Cortex of kidney (tissue), 1 donor: ENCODE measurements around the gene TBL1Y.
"Not testable (repeated sequence)": the region's sequence is repeated elsewhere in the genome, so short reads cannot be mapped to it uniquely, and the experiment has no call there.

Source experiments
- DNase-seq: peaks from one replicate; lab custom pipeline; 2025; lab: John Stamatoyannopoulos, UW

Gene TBL1Y

GRCh38 chrY:6910372-6911252 is at the start of gene TBL1Y:
Gene TBL1Y (plus strand): TSS chrY:6910697. CDS start chrY:7025085, 114,388 bp downstream.
- no peak for DNase-seq

- no peak for DNase-seq
Measured at GRCh38 chrY:6894496-6894895, 16.0 kb upstream of the TBL1Y start.

GRCh38 chrY:6895236-6895635 is 15.3 kb upstream of the TBL1Y start:
- DNase-seq = no peak

GRCh38 chrY:6902116-6902515 is 8.4 kb upstream of the TBL1Y start:
- DNase-seq = not testable (repeated sequence)

GRCh38 chrY:6907591-6907990 is 2.9 kb upstream of the TBL1Y start:
- no peak for DNase-seq

GRCh38 chrY:6908021-6908420 is 2.5 kb upstream of the TBL1Y start:
- not testable (repeated sequence) for DNase-seq

- DNase-seq = no peak
Measured at GRCh38 chrY:6909118-6909521, 1.4 kb upstream of the TBL1Y start.

- no peak for DNase-seq
Measured at GRCh38 chrY:6909856-6910255, 641 bp upstream of the TBL1Y start.

GRCh38 chrY:6911253-6911881 is 870 bp downstream of the TBL1Y start, which contains the start of gene AMELY:
Gene AMELY (minus strand): TSS chrY:6911752. CDS start chrY:6872608, 39,144 bp downstream.
- peak; percentile 2 for DNase-seq

GRCh38 chrY:6913362-6913761 is 2.9 kb downstream of the TBL1Y start:
- DNase-seq = no peak

- DNase-seq = no peak
Measured at GRCh38 chrY:6921061-6921460, 10.6 kb downstream of the TBL1Y start.

GRCh38 chrY:6928265-6928664 is 17.8 kb downstream of the TBL1Y start:
- no peak for DNase-seq

- DNase-seq = no peak
Measured at GRCh38 chrY:6929237-6929636, 18.7 kb downstream of the TBL1Y start.

- no peak for DNase-seq
Measured at GRCh38 chrY:6931779-6932396, 21.4 kb downstream of the TBL1Y start.

- no peak for DNase-seq
Measured at GRCh38 chrY:6935497-6935896, 25.0 kb downstream of the TBL1Y start.

- no peak for DNase-seq
Measured at GRCh38 chrY:6947695-6948094, 37.2 kb downstream of the TBL1Y start.

- no peak for DNase-seq
Measured at GRCh38 chrY:6948378-6948777, 37.9 kb downstream of the TBL1Y start.

- DNase-seq = no peak
Measured at GRCh38 chrY:6949947-6950346, 39.5 kb downstream of the TBL1Y start.

GRCh38 chrY:6964732-6965131 is 54.2 kb downstream of the TBL1Y start:
- DNase-seq = no peak

GRCh38 chrY:6966521-6966920 is 56.0 kb downstream of the TBL1Y start:
- no peak for DNase-seq

- DNase-seq = no peak
Measured at GRCh38 chrY:6967736-6968135, 57.2 kb downstream of the TBL1Y start.

- no peak for DNase-seq
Measured at GRCh38 chrY:6968191-6968590, 57.7 kb downstream of the TBL1Y start.
